SW480 (cell line): ENCODE results near the gene TRIM34.
"Not testable (repeated sequence)": the region's sequence is repeated elsewhere in the genome, so short reads cannot be mapped to it uniquely, and the experiment has no call there.

Experiments used
- DNase-seq: peaks from one replicate; pipeline ENCODE4 v3.0.0-alpha.2; 2016; ENCODE audit warnings: low spot score

TRIM34 gene

DNA sequence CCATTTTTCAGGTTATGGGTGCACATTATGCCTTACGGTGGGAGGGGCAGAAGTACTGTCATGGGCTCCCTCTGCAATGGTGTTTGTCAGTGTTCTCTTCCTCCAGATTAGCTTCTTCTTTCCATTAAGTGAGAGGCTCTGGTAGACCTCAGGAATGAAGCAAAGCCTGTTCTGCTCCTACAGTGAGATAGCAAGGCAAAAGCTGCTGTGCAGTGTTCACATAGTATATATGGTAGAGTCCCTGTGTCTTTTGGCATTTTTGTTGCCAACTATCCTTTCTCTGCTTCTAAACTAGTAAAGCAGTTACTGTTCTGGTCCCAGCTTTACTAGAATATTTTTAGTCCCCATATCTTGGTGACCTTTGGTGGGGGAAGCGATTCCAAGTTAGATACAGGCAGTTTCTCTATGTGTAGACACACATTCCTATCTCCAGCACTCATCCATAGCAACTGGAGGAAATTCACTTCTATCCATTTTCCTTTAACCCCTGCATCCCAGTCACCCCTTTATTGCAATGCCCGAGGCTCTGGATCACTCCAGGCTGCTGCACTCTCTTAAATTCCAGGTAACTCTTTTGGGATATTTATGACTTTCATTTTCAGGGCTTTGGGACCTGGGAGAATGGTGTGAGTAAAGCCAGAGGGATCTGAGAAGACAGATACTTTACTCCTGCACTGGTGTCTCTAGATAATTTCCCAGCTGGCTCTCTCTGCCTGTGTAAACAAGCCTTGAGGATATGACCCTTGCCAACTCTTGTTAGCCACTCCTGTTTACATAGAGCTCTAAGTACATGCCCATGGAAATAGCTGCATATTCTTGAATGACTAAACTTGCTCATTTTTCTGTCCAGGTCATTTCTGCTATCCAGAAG, 3.9 kb upstream of the TRIM34 start:
- DNase-seq = no peak

DNA sequence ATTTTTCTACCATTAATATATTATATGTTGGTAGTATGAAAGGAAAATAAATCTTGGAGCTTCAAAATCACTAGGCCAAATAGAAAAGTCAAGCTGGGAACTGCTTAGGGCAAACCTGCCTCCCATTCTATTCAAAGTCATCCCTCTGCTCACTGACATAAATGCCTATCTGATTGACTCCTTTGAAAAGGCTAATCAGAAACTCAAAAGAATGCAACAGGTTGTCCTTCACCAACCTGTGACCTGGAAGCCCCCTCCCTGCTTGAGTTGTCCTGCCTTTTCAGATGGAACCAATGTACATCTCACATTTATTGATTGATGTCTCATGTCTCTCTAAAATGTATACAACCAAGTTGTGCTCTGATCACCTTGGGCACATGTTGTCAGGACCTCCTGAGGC, 3.2 kb upstream of the TRIM34 start:
- no peak for DNase-seq

DNA sequence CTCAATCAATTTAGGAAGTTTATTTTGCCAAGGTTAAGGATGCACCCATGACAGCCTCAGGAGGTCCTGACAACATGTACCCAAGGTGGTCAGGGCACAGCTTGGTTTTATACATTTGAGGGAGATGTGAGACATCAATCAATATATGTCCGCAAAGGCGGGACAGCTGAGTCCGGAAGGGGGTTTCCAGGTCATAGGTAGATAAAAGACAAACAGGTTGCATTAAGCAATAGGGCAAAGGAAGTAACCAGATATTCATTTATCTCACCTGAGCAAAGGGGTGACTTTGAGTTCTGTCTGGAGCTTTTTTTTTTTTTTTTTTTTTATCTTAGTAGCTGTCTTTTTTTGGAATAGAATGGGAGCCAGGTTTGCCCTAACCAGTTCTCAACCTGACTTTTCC, 2.0 kb upstream of the TRIM34 start:
- no peak for DNase-seq

DNA sequence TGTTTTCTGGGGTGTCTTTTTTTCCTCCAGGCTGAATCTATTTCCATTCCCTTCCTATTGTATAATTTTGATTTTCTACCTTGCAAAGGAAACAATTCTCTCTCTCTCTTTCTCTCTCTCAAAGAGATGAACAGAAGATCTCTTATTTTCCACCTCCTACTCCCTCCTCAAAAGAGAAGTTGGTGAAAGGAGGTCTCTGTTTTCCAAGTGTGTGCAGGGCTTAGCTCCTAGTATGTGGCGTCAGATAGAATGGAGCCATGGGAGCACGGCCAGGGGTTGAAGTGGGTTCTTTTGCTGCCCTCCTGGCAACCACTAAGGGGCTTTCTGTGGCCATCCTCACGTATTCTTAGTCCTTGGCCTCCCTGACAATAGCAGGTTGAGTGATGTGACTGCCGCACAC, 480 bp downstream of the TRIM34 start:
- DNase-seq = no peak

DNA sequence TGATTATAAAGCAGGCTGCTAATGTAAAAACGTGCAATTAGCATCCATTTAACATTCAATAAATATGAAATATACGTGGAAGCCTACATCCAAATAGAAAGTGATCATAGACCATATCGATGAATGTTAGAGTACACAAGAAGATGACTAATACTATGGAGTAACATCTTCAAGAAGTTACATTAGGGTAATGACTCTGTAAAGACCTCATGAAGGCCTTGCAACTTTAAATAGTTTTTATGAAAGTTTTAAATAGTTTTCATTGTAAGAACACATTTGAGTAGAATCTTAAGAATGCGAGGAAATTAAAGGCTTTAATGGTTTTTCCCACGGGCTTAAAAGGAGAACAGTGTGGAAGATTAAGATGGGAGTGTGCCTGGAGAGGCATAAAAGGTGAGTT, 1.4 kb downstream of the TRIM34 start:
- DNase-seq = no peak

DNA sequence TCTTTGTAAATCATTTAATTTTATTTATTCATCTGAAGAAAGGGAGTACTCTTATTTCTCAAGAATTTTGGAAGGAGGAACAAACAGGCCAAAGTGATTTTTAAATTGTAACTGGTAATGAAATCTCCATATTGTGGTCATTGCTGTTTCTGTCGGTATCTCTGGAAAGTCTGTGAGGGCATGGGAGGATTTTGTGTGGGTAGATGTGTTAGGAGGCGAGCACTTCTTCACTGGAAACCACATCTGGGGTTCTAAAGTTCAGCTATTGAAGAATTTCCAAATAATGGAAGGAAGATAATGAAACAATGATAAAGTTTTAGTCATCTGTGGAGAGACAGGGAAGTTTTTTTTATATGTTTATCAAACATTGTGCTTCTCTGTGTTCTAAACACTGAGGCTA, 6.6 kb downstream of the TRIM34 start:
- DNase-seq = no peak

DNA sequence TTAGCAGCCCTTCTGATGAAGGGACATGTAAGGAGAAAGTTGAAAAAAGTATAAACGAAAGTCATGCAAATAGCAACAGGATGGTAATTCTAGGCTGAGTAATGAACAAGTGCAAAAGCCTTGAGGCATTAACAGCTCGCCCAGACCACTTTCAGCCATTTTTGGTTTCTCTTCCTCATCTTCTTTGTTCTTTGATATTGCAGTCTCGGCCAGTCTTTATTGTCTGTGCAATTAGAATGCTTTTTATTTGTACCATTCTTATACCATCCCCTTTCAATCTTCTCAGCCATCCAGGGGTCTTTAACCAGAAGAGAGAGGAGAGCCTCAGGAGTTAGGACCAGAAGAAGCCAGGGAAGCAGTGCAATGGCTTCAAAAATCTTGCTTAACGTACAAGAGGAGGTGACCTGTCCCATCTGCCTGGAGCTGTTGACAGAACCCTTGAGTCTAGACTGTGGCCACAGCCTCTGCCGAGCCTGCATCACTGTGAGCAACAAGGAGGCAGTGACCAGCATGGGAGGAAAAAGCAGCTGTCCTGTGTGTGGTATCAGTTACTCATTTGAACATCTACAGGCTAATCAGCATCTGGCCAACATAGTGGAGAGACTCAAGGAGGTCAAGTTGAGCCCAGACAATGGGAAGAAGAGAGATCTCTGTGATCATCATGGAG, 7.3 kb downstream of the TRIM34 start:
- no peak for DNase-seq

DNA sequence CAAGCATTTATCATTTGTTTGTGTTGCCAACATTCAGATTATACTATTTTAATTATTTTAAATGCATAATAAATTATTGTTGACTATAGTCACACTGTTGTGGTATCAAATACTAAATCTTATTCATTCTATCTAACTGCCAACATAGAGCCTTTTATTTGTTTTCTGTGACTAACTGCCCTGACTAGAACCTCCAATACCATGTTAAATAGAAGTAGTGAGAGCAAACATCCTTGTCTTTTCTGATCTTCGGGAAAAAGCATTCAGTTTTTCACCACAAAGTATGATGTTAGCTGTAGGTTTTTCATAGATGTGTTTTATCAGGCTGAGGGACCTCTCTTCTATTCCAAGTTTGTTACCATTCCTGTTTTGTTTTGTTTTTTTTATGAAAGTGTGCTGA, 15.2 kb downstream of the TRIM34 start:
- DNase-seq = no peak

DNA sequence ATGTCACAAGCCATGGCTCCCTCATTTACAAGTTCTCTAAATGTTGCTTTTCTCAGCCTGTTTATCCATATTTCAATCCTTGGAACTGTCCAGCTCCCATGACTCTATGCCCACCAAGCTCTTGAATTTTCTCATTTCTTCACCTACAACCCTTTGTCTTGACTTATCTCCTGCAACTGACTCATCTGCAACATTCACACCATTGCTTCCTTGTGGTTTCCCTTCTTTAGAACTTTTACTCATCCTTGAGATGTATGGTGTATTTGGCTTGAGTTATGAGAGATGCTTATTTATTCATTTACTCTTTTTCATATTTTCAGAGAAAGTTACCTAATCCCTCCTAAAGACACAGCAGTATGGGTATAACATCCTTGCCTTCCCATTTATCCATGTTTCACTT, 18.8 kb downstream of the TRIM34 start:
- DNase-seq = no peak

DNA sequence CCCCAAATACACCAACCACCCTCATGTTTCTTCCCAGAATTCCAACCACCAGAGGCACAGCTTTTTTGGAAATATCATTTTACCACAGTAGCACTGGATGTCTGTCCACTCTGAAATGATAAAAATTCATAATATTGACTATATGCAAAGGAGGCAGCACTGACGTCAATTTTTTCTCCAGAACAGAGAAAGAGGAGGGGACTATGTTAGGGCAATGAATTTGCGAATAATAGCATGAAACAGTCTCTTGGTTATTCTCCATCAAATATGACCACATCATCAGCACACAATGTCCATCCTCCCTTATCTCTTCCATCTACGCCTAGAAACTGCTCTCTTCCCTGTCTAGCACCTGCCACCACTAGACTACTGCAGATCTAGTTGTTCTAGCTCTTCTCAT, 21.3 kb downstream of the TRIM34 start:
- no peak for DNase-seq

DNA sequence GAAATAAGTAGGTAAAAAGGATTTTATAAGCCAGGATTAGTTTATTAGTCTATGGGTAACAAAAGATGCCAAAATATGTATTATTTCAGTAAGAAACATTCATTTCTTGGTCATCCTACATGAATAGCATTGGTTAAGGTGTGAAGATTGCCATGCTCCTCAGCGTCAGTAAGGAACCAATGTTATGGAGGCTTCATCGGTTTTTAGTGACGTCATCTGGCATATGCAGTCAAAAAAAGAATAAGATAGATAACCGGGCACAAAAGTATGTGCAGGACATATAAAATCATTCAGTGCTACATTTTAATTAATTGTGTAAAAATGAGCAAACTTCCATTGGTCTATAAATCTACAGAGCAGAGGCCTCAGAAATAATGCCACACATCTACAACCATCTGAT, 30.7 kb downstream of the TRIM34 start:
- DNase-seq = no peak

DNA sequence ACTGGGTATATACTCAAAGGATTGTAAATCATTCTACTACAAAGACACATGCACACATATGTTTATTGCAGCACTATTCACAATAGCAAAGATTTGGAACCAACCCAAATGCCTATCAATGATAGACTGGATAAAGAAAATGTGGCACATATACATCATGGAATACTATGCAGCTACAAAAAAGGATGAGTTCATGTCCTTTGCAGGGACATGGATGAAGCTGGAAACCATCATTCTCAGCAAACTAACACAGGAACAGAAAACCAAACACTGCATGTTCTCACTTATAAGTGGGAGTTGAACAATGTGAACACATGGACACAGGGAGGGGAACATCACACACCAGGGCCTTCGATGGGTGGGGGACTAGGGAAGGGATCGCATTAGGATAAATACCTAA, 32.2 kb downstream of the TRIM34 start:
- not testable (repeated sequence) for DNase-seq

DNA sequence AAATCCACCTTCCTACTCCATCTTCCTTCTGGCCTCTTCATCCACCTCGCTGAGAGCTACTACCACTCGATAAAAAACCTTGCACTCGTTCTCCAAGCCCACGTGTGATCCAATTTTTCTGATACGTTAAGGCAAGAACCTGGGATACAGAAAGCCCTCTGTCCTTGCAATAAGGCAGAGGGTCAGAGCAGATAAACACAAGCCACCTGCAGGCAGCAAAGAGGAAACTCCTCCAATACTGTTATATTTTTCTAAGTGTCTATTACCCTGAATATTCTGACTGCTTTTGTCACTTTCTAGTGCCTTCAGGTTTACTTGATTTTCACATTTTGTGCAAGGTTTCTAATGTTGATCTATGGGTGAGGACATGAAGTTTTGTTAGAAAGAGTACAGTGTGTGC, 33.5 kb downstream of the TRIM34 start:
- no peak for DNase-seq

DNA sequence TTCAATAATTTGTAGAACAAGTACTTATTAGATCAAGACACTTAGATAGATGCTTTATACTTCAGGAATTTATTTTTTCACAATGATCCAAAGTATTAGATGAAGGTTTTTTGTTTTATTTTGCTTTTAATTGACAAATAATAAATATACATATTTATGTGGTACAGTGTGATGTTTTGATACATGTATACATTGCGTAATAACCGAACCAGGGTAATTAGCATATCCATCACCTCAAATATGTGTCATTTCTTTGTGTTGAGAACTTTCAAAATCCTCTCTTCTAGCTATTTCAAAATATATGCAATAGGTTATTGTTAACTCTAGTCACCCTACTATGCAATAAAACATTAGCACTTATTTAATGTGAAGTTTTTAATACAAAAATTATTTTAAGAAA, 38.7 kb downstream of the TRIM34 start:
- no peak for DNase-seq

DNA sequence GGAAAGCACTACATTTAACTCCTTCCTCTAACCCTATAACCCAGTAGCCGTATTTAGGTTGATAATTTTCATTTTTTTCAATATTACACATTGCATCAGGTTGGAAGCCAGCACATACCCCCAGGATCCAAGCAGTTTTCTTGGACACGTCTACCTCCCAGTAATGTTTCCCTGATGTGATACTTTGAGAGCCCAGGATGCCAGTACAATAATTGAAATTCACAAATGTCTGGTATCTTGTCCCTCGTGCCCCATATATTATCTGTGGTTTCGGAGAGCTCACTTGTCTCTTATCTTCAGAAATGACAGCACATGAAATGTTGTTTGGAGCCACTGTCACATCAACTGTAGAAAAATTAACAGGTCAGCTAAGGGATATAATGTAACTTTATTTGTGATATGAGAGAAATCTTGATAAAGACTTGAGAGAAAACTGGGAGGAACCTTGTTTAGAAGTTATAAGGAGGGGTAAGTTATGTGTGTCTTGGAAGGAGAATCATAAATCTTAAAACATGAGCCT, 40.3 kb downstream of the TRIM34 start:
- DNase-seq = no peak

DNA sequence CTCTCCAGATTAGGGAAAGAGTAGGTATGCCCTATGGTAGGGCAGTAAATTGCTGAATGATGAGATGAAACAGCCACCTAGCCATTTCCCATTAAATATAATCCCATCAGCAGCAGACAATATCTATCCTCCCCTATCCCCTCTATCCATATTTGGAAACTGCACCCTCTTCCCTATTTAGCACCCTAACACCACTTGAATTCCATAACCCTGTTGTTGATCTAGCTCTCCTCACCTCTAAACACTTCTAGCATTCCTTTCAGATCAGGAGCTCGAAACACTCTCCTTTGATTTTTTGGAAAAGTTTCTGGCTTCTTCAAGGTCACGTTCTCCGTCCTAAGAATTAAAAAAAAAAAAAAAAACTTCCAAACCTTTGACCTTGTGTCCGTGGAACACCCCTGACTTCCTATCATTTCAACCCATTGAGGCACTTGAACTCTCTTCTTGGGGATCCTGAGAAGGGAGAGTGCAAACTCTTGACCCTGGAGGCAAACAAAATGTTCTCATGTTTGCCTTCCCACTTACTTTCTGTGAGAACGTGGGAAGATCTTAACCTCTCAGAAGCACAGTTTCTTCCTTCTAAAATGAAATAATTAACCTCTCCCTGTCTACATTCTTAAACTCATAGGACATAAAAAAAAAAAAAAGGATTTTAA, 41.1 kb downstream of the TRIM34 start:
- DNase-seq = no peak

DNA sequence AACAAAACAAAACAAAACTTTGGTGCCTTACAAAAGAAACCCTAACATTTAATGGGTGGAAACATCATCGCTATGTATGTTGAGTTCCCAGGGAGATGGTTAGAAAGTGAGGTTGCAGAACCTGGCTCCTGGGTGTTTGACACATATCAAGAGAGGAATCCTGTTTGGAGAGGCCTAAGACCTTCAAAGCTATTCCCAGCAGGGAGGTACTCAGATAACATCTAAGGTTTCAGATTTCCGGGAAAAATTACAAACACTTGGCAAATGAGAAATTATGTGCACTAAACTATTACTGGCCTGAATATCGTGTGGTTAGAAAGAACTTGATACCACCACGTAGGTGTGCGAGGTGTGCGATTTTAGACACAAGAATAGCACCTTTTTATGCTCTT, 41.6 kb downstream of the TRIM34 start:
- DNase-seq = no peak

DNA sequence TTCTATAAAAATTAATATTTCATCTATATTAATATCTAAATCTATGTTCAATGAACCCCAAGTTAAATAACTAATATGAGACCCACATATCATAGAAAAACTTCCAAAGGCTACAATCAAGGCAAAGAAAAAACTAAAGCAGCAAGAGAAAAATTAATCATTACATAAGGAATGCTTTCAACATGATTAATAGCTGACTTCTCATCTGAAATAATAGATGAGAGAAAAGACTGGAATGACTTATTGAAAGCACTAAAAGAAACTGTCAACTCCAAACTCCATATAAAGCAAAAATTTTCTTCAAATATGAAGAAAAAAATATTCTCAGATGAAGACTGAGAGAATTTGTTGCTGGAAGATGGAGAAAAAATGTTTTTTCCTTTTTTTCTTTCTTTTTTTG, 47.0 kb downstream of the TRIM34 start:
- DNase-seq = no peak

DNA sequence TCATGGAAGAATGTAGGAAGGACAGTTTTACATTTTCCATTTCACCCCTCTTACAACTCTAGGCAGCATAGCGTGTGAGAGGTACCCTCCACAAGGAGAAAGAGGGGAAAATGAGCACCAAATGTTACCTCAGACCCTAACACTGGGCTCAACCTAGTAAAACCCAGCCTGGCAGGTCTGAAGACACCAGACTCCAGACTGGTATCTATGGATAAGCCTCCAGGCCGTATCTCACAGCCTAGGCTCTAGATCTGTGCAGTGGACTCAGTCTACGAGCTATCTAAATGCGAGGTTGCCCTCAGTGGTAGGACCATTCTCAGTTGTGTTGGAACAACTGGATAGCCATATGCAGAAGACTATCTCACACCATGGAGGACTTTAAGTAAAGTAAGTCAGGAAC, 49.6 kb downstream of the TRIM34 start:
- DNase-seq = no peak

DNA sequence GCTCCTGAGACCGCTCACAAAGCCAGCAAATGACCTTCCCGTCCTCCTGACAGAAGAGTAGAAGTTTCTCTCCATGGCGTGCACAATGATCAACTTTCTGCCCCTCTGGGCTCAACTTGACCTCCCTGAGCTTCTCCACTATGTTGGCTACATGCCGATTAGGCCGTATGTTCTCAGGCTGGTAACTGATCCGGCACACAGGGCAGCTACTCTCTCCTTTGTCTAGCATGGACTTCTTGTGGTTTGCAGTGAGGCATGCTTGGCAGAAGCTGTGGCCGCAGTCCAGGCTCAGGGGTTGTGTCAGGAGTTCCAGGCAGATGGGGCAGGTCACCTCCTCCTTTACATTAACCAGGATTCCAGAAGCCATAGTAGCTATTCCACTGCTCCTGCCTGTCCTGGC, 55.0 kb downstream of the TRIM34 start:
- no peak for DNase-seq

DNA sequence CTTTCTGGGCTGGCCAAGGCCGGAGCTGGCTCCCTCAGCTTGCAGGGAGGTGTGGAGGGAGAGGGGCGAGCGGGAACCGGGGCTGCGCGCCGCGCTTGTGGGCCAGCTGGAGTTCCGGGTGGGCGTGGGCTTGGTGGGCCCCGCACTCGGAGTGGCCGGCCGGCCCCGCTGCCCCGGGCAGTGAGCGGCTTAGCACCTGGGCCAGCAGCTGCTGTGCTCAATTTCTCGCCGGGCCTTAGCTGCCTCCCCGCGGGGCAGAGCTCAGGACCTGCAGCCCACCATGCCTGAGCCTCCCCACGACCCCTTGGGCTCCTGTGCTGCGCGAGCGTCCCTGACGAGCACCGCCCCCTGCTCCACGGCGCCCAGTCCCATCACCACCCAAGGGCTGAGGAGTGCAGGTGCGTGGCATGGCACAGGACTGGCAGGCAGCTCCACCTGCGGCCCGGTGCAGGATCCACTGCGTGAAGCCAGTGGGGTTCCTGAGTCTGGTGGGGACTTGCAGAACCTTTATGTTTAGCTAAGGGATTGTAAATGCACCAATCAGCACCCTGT, 58.2 kb downstream of the TRIM34 start:
- DNase-seq = not testable (repeated sequence)

DNA sequence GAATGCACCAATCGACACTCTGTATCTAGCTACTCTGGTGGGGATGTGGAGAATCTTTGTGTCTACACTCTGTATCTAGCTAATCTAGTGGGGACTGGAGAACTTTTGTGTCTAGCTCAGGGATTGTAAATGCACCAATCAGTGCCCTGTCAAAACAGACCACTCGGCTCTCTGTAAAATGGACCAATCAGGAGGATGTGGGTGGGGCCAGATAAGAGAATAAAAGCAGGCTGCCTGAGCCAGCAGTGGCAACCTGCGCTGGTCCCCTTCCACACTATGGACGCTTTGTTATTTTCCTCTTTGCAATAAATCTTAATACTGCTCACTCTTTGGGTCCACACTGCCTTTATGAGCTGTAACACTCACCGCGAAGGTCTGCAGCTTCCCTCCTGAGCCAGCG, 58.8 kb downstream of the TRIM34 start:
- not testable (repeated sequence) for DNase-seq
